ENCODE data around the gene LEMD3.

DNA sequence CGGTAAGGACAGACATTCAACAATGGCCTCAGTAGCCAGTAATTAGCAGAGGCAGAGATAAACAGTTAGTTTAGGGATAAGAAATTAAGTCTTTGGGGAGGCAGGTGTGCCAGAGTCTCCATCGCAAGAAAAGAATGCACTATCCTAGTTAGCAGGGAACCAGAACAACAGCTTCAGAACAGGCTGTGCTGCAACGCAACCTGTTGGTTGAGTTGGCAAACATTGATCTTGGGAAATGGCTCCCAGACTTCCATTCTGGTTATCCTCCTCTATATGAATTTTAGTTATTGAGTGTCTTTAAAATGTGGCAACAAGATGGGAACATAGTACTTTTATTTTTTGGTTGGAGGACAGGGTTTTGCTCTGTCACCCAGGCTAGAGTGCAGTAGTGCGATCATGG, 12.3 kb upstream of the LEMD3 start:
- TF ChIP-seq GATA2 (IDR thresholded peaks at IDR 0.05; ENCODE audit: low read depth, low read length) (no peak), GATA3 (IDR thresholded peaks at IDR 0.05; ENCODE audit: low read depth, low read length) (no peak)
